Measurements from ENCODE around the gene KLF7. TPM values are rescaled to one million over a fixed set of nuclear protein-coding genes. Genes with fewer than 3 reads are reported as not detected.

Gene KLF7
- total RNA-seq, 4 donors from 2014 or later, result 25.8 to 55.3 (median 37.1) TPM

- no peak for DNase-seq (ENCODE audit: low spot score in 2 of 2)
- WGBS, 2 donors, result 58% methylated on average over 2 of the region's 2 CpGs
Observed at GRCh38 chr2:207182911-207183310, 17.2 kb upstream of the KLF7 start.

GRCh38 chr2:207181526-207182274, 16.0 kb upstream of the KLF7 start:
- Histone ChIP-seq H3K9me3 (peaks cover 0 to 2% (median 0%) of the 10 kb centered on the region in 4 donors), H3K27me3 (no peaks in the 10 kb centered on the region), H3K27ac (no peak overlapping the region), H3K36me3 (no peaks in the 10 kb centered on the region), H3K4me3 (no peak overlapping the region), H3K4me1 (no peaks in the 10 kb centered on the region)
- TF ChIP-seq CTCF (IDR thresholded peaks at IDR 0.05), result no peak
- TF ChIP-seq POLR2A (IDR thresholded peaks at IDR 0.05), result no peak
- TF ChIP-seq EP300 (IDR thresholded peaks at IDR 0.05), result no peak
- 85 to 88% methylated on average over 7 of the region's 7 CpGs for WGBS, 2 donors
- DNase-seq (ENCODE audit: low spot score in 2 of 2), result no peak

More at GRCh38 chr2:207182911-207183310, 17.2 kb upstream of the KLF7 start:
- no peak overlapping the region for H3K4me3 ChIP-seq
- H3K27me3 ChIP-seq, result no peaks in the 10 kb centered on the region
- H3K4me1 ChIP-seq, result no peaks in the 10 kb centered on the region
- no peak for TF ChIP-seq CTCF (IDR thresholded peaks at IDR 0.05)
- no peak for TF ChIP-seq POLR2A (IDR thresholded peaks at IDR 0.05)
- H3K27ac ChIP-seq, result no peak overlapping the region
- H3K9me3 ChIP-seq, result peaks cover 0 to 5% (median 0%) of the 10 kb centered on the region in 4 donors
- H3K36me3 ChIP-seq, result no peaks in the 10 kb centered on the region

DNA sequence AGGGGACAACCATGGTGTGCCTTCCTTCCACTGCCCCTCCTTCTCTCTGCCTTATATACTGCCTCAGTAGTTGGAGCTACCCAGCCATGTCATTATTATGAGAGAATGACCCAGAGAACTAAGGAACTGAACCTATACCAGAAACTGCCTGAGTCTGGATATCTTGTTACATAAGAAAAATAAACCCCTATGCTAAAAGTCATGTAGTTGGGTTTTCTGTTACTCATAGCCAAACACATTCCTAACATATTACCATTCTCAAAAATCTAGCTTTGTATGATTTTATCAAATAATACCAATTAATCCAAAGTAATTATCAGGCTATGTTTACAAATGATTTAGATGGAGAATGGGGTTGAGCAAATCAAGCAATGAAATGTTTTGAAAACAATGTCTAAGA, 15.0 kb upstream of the KLF7 start:
- Histone ChIP-seq H3K36me3 (no peaks in the 10 kb centered on the region), H3K27ac (no peak overlapping the region), H3K4me1 (no peaks in the 10 kb centered on the region), H3K27me3 (no peaks in the 10 kb centered on the region), H3K4me3 (no peak overlapping the region), H3K9me3 (no peaks in the 10 kb centered on the region)
- TF ChIP-seq EP300 (IDR thresholded peaks at IDR 0.05) (no peak), POLR2A (IDR thresholded peaks at IDR 0.05) (no peak), CTCF (IDR thresholded peaks at IDR 0.05) (no peak)
- DNase-seq (ENCODE audit: low spot score in 2 of 2), result no peak

- no peaks in the 10 kb centered on the region for H3K36me3 ChIP-seq
- H3K9me3 ChIP-seq, result no peaks in the 10 kb centered on the region
- DNase-seq (ENCODE audit: low spot score in 2 of 2), result no peak
- TF ChIP-seq CTCF (IDR thresholded peaks at IDR 0.05) (no peak), EP300 (IDR thresholded peaks at IDR 0.05) (no peak), POLR2A (IDR thresholded peaks at IDR 0.05) (no peak)
- H3K4me1 ChIP-seq, result no peaks in the 10 kb centered on the region
- no peak overlapping the region for H3K4me3 ChIP-seq
- H3K27me3 ChIP-seq, result no peaks in the 10 kb centered on the region
- no peak overlapping the region for H3K27ac ChIP-seq
Observed at GRCh38 chr2:207176247-207176646, 10.5 kb upstream of the KLF7 start.

DNA sequence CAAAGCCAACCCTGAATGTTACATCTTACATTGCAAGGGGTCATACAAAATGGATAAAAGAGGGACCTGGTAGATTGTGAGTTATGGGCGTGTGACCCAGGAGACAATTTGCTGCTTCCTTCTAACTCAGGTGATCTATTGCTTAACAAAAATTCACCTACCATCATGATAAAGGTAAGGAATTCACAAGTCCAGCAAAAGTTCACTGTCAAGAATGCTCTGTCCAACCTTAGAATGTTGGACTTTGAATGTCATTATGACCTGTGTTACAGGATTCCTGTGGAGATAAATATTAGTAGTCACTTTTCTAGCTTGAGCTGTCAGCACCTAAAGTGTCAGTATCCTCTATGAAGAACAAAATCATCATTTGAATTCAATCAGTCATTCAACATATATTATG, 7.9 kb upstream of the KLF7 start:
- Histone ChIP-seq H3K36me3 (no peaks in the 10 kb centered on the region), H3K4me3 (no peak overlapping the region), H3K9me3 (no peaks in the 10 kb centered on the region), H3K4me1 (peaks cover 0 to 3% (median 0%) of the 10 kb centered on the region in 4 donors), H3K27ac (no peak overlapping the region), H3K27me3 (no peaks in the 10 kb centered on the region)
- DNase-seq (ENCODE audit: low spot score in 2 of 2), result no peak
- TF ChIP-seq EP300 (IDR thresholded peaks at IDR 0.05) (no peak), POLR2A (IDR thresholded peaks at IDR 0.05) (no peak), CTCF (IDR thresholded peaks at IDR 0.05) (no peak)
- WGBS, 2 donors, result 97 to 100% methylated on average over 1 of the region's 1 CpG
